ENCODE data around the gene RNF224. TPM values are rescaled to one million over a fixed set of nuclear protein-coding genes. Genes with fewer than 3 reads are reported as not detected.

Gene RNF224
- total RNA-seq, 1 donor from 2014 or later, result not detected

GRCh38 chr9:137178939-137179630 is 48.2 kb upstream of the RNF224 start:
- no peak overlapping the region for H2AFZ ChIP-seq (ENCODE audit: low read depth, low read length)
- H3K4me2 ChIP-seq (ENCODE audit: low read length), result no peak overlapping the region
- Mint-ChIP-seq H3K27me3 (ENCODE audit: low read depth, unreplicated experiment) (no peaks in the 10 kb centered on the region), H3K4me1 (ENCODE audit: low read depth, unreplicated experiment) (no peaks in the 10 kb centered on the region), H3K4me3 (ENCODE audit: unreplicated experiment) (no peak overlapping the region), H3K36me3 (ENCODE audit: low read depth, unreplicated experiment) (peaks cover 15% of the 10 kb centered on the region), H3K9me3 (ENCODE audit: unreplicated experiment) (no peaks in the 10 kb centered on the region), H3K27ac (ENCODE audit: unreplicated experiment) (peak overlapping the region; percentile 58)
- DNase-seq (ENCODE audit: low read depth) (no peak), FAIRE-seq (no peak)
- H3K27me3 ChIP-seq (ENCODE audit: insufficient read depth, low read length), result no peaks in the 10 kb centered on the region
- H4K20me1 ChIP-seq (ENCODE audit: insufficient read depth, low read length), result peaks cover 25% of the 10 kb centered on the region
- H3K9ac ChIP-seq (ENCODE audit: low read length), result no peak overlapping the region
- peaks cover 5% of the 10 kb centered on the region for H3K36me3 ChIP-seq (ENCODE audit: insufficient read depth, low read length)
- no peak overlapping the region for H3K4me3 ChIP-seq (ENCODE audit: insufficient read depth, low read depth, low read length)
- no peak overlapping the region for H3K27ac ChIP-seq (ENCODE audit: low read depth, low read length)
- no peaks in the 10 kb centered on the region for H3K4me1 ChIP-seq (ENCODE audit: insufficient read depth, low read length)
- H3K9me3 ChIP-seq (ENCODE audit: insufficient read depth, low read depth, low read length), result no peaks in the 10 kb centered on the region
- no peak for TF ChIP-seq CTCF (IDR thresholded peaks at IDR 0.05; ENCODE audit: insufficient read depth, low read depth, low read length)
- no peak for TF ChIP-seq EZH2 (IDR thresholded peaks at IDR 0.05; ENCODE audit: insufficient read depth, low read length)
- no peaks in the 10 kb centered on the region for H3K79me2 ChIP-seq (ENCODE audit: insufficient read depth, low read length)

- no peak overlapping the region for H3K4me3 Mint-ChIP-seq (ENCODE audit: unreplicated experiment)
- H2AFZ ChIP-seq (ENCODE audit: low read depth, low read length), result no peak overlapping the region
- no peaks in the 10 kb centered on the region for H3K9me3 Mint-ChIP-seq (ENCODE audit: unreplicated experiment)
- FAIRE-seq (no peak), DNase-seq (ENCODE audit: low read depth) (no peak)
- no peak overlapping the region for H3K4me2 ChIP-seq (ENCODE audit: low read length)
- H3K27ac ChIP-seq (ENCODE audit: low read depth, low read length), result no peak overlapping the region
- no peaks in the 10 kb centered on the region for H3K4me1 Mint-ChIP-seq (ENCODE audit: low read depth, unreplicated experiment)
- peaks cover 27% of the 10 kb centered on the region for H4K20me1 ChIP-seq (ENCODE audit: insufficient read depth, low read length)
- H3K4me1 ChIP-seq (ENCODE audit: insufficient read depth, low read length), result no peaks in the 10 kb centered on the region
- no peak overlapping the region for H3K27ac Mint-ChIP-seq (ENCODE audit: unreplicated experiment)
- H3K27me3 Mint-ChIP-seq (ENCODE audit: low read depth, unreplicated experiment), result no peaks in the 10 kb centered on the region
- peaks cover 5% of the 10 kb centered on the region for H3K36me3 ChIP-seq (ENCODE audit: insufficient read depth, low read length)
- H3K79me2 ChIP-seq (ENCODE audit: insufficient read depth, low read length), result no peaks in the 10 kb centered on the region
- H3K9me3 ChIP-seq (ENCODE audit: insufficient read depth, low read depth, low read length), result no peaks in the 10 kb centered on the region
- peaks cover 15% of the 10 kb centered on the region for H3K36me3 Mint-ChIP-seq (ENCODE audit: low read depth, unreplicated experiment)
- H3K27me3 ChIP-seq (ENCODE audit: insufficient read depth, low read length), result no peaks in the 10 kb centered on the region
- no peak overlapping the region for H3K9ac ChIP-seq (ENCODE audit: low read length)
- TF ChIP-seq EZH2 (IDR thresholded peaks at IDR 0.05; ENCODE audit: insufficient read depth, low read length) (no peak), CTCF (IDR thresholded peaks at IDR 0.05; ENCODE audit: insufficient read depth, low read depth, low read length) (no peak)
- H3K4me3 ChIP-seq (ENCODE audit: insufficient read depth, low read depth, low read length), result no peak overlapping the region
Observed at GRCh38 chr9:137179761-137180160, 47.5 kb upstream of the RNF224 start.

- H3K36me3 Mint-ChIP-seq (ENCODE audit: low read depth, unreplicated experiment), result peaks cover 15% of the 10 kb centered on the region
- H3K4me3 Mint-ChIP-seq (ENCODE audit: unreplicated experiment), result no peak overlapping the region
- H3K9me3 Mint-ChIP-seq (ENCODE audit: unreplicated experiment), result no peaks in the 10 kb centered on the region
- H2AFZ ChIP-seq (ENCODE audit: low read depth, low read length), result no peak overlapping the region
- no peak for DNase-seq (ENCODE audit: low read depth)
- peaks cover 27% of the 10 kb centered on the region for H4K20me1 ChIP-seq (ENCODE audit: insufficient read depth, low read length)
- no peaks in the 10 kb centered on the region for H3K27me3 Mint-ChIP-seq (ENCODE audit: low read depth, unreplicated experiment)
- H3K4me2 ChIP-seq (ENCODE audit: low read length), result no peak overlapping the region
- H3K27ac ChIP-seq (ENCODE audit: low read depth, low read length), result no peak overlapping the region
- peaks cover 5% of the 10 kb centered on the region for H3K36me3 ChIP-seq (ENCODE audit: insufficient read depth, low read length)
- H3K27me3 ChIP-seq (ENCODE audit: insufficient read depth, low read length), result no peaks in the 10 kb centered on the region
- H3K27ac Mint-ChIP-seq (ENCODE audit: unreplicated experiment), result no peak overlapping the region
- no peaks in the 10 kb centered on the region for H3K4me1 Mint-ChIP-seq (ENCODE audit: low read depth, unreplicated experiment)
- peaks cover 6% of the 10 kb centered on the region for H3K79me2 ChIP-seq (ENCODE audit: insufficient read depth, low read length)
- no peak for TF ChIP-seq CTCF (IDR thresholded peaks at IDR 0.05; ENCODE audit: insufficient read depth, low read depth, low read length)
- FAIRE-seq, result no peak
- H3K4me3 ChIP-seq (ENCODE audit: insufficient read depth, low read depth, low read length), result no peak overlapping the region
- H3K4me1 ChIP-seq (ENCODE audit: insufficient read depth, low read length), result no peaks in the 10 kb centered on the region
- no peaks in the 10 kb centered on the region for H3K9me3 ChIP-seq (ENCODE audit: insufficient read depth, low read depth, low read length)
- H3K9ac ChIP-seq (ENCODE audit: low read length), result no peak overlapping the region
Observed at GRCh38 chr9:137180491-137180890, 46.8 kb upstream of the RNF224 start.
